Right kidney (tissue), 1 donor: ENCODE results near the gene DAPP1.

Source experiments
- DNase-seq: peaks from one replicate; pipeline ENCODE4 v3.0.0-alpha.2; 2016

Gene DAPP1

GRCh38 chr4:99855678-99856077 lies 39.1 kb downstream of the DAPP1 start:
- DNase-seq: no peak

DNA sequence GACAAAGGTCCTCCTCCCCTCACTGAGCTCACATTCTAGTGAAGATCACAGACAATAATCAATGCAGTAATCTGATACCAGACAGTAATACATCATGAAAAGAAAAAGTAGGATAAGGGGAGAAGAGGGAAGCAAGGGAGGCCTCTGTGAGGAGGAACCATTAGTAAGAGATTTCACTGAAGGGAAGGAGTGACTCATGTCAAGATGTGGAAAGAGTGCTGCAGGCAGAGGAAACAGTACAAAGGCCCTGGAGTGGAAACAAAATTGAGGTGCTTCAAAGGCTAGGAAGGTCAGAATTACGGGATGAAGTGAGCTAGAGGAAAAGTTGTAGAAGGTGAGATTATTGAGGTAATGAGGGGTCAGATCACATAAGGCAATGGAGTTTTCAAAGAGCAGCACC lies 39.5 kb downstream of the DAPP1 start:
- DNase-seq: no peak

- no peak for DNase-seq
Measured at GRCh38 chr4:99857307-99857706, 40.7 kb downstream of the DAPP1 start.

- DNase-seq: no peak
Measured at GRCh38 chr4:99859618-99860017, 43.0 kb downstream of the DAPP1 start.

GRCh38 chr4:99860521-99860920 lies 43.9 kb downstream of the DAPP1 start:
- DNase-seq: no peak

- no peak for DNase-seq
Measured at GRCh38 chr4:99861120-99861905, 44.7 kb downstream of the DAPP1 start.

- DNase-seq: no peak
Measured at GRCh38 chr4:99863804-99864203, 47.2 kb downstream of the DAPP1 start.

DNA sequence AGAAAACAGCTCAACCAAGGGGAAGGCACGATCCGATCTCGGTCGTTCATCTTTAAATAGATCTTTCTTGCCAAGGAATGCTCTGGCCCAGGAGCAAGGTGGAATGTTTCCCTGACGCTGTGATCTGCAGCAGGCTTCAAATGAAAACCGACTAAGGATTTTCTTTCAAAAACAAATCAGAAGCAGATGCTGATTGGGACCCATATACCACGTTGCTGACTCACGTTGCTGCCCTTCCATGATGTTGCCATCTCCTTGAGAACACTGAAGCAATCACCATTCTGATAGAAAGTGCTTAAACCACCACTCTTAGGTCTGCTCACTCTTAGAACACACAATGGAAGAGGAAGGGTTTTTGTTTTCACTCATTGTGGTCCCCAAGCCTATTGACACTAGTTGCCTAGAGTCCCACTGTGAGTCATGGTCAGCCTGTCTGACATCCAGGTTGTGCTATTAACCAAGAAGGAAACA lies 51.5 kb downstream of the DAPP1 start:
- no peak for DNase-seq

- DNase-seq: no peak
Measured at GRCh38 chr4:99872570-99872969, 55.9 kb downstream of the DAPP1 start.

- no peak for DNase-seq
Measured at GRCh38 chr4:99875071-99875470, 58.4 kb downstream of the DAPP1 start.

- DNase-seq: no peak
Measured at GRCh38 chr4:99876946-99877345, 60.3 kb downstream of the DAPP1 start.

DNA sequence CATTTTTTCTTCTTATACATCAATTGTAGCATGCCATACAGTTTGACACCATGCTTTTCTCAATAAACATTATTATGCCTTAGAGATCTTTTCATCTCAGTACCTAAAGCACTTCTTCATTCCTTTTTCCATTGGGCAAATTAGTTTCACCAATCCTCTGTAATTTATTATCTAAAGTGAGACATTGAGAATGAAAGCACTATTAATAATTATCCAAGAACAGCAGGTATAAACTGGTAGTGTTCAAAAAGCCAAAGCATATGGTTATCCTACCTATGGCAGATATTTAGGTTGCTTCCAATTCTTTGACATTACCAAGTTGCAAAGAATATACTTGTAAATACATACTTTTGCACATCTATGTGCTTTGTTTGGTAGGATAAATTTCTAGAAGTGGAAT lies 62.0 kb downstream of the DAPP1 start:
- DNase-seq: no peak

DNA sequence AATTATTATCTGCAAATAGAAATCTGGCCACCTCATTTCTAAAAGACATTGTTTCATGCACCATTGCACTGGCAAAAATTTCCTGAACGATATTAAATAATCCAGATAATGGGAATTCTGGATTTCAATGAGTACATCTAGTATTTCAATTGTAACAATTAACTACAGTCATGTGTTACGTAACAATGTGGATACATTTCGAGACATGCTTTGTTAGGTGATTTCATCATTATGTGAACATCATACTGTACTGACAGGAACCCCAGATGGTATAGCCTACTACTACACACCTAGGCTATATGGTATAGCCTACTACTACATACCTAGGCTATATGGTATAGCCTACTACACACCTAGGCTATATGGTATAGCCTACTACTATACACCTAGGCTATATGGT lies 62.8 kb downstream of the DAPP1 start:
- no peak for DNase-seq

- no peak for DNase-seq
Measured at GRCh38 chr4:99885063-99885664, 68.5 kb downstream of the DAPP1 start.

- DNase-seq: no peak
Measured at GRCh38 chr4:99885687-99886086, 69.1 kb downstream of the DAPP1 start.

- no peak for DNase-seq
Measured at GRCh38 chr4:99886146-99886545, 69.5 kb downstream of the DAPP1 start.

DNA sequence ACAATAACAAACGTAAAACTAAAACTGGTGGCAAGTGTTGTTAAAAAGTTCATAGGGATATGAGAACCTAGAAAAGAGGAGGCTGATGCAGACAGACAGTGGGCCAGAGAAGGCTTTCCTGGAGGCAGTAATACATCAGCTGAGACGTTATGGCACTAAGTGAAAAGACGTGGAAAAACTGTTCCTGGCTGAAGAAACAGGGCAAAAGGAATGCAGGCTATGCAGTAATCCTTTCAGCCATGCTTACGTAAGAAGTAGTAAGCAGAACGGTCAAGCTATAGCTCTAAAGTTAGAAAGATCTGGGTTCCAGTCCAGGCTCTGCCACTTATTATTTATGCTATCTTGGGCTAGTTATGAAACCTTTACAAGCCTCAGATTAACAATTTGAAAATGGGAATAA lies 71.2 kb downstream of the DAPP1 start:
- DNase-seq: no peak

DNA sequence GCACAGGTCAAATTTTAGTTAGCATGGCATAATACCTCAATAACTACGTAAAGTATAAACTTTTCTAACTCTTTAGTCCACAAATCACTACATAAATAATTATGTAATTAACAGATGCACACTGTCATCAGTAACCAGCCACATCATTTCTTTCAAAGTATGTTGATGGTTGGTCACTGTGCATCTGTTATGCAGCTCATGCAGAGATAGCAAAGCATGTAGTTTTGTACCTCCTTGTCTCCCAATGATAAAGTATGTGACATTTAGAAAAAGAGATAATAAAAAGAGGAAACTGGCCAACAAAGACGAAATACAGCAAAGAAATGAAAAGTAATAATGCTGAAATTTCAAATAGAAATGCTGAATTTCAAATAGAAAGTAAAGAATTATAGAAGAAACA lies 74.7 kb downstream of the DAPP1 start:
- no peak for DNase-seq

DNA sequence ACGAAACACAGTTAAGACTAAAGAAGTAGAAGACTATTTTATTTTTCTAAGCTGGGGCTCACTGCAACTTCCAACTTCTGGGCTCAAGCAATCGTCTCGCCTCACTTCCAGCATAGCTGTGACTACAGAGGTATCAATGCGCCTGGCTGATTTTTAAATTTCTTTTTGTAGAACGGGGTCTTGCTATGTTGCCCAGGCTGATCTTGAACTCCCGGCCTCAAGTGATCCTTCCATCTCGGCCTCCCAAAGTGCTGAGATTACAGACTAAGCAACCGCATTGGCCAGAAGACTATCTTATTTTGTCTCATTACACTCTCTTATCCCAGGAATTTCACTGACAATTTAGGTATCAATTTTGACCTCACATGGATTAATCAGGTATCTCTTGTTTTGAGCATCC lies 76.4 kb downstream of the DAPP1 start:
- DNase-seq: no peak

DNA sequence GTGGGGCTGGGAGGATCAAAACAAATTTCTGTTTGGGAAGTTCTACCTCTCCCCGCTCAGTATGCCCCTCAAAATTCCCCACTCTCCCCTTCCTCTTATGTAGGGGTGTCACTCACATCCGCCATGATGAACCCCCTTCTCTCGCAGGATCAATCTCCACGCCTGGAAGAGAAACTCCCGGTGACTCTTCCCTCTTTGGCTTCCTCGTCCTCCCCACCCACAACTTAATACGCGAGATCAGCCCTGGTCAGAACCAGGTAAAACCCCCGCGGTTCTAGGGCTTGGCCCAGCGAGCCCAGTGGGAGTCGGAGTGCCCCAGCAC lies 77.2 kb downstream of the DAPP1 start:
- no peak for DNase-seq

- DNase-seq: peak; percentile 74
Measured at GRCh38 chr4:99894161-99894997, 77.8 kb downstream of the DAPP1 start, which contains the start of gene LAMTOR3. Gene LAMTOR3 (minus strand): TSS chr4:99894427. CDS start chr4:99893963, 464 bp downstream.

GRCh38 chr4:99894998-99895397 lies 78.4 kb downstream of the DAPP1 start:
- no peak for DNase-seq

- DNase-seq: no peak
Measured at GRCh38 chr4:99915449-99915848, 98.8 kb downstream of the DAPP1 start.
